ENCODE measurements around the gene LMX1B. TPM values are rescaled to one million over a fixed set of nuclear protein-coding genes. Genes with fewer than 3 reads are reported as not detected.

LMX1B gene
- total RNA-seq, 2 donors from 2014 or later, result 0.13 TPM; not detected in 1

DNA sequence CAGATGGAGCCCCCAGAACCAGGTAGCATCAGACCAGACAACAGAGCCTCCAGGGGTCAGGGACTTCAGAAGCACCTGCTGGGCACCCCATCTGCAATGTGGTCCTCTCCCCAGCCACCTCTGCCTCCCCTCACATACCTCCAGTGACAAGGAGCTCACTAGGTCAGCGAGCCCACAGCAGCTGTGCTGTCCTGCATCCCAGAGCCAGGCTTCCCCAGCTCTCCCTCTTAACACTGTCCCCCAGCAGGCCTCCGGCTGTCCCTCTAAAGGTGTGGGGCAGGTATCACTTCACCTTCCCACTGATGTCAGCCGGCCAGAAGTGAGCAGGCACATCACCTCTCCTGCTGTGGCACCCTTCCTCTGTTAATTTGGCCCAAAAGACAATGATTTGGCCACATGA lies 83.6 kb downstream of the LMX1B start:
- H3K27me3 ChIP-seq, result peaks cover 2% of the 10 kb centered on the region
- H3K4me3 ChIP-seq, result no peak overlapping the region
- no peaks in the 10 kb centered on the region for H3K9me3 ChIP-seq
- no peaks in the 10 kb centered on the region for H3K36me3 ChIP-seq
- TF ChIP-seq, protein P1, sequence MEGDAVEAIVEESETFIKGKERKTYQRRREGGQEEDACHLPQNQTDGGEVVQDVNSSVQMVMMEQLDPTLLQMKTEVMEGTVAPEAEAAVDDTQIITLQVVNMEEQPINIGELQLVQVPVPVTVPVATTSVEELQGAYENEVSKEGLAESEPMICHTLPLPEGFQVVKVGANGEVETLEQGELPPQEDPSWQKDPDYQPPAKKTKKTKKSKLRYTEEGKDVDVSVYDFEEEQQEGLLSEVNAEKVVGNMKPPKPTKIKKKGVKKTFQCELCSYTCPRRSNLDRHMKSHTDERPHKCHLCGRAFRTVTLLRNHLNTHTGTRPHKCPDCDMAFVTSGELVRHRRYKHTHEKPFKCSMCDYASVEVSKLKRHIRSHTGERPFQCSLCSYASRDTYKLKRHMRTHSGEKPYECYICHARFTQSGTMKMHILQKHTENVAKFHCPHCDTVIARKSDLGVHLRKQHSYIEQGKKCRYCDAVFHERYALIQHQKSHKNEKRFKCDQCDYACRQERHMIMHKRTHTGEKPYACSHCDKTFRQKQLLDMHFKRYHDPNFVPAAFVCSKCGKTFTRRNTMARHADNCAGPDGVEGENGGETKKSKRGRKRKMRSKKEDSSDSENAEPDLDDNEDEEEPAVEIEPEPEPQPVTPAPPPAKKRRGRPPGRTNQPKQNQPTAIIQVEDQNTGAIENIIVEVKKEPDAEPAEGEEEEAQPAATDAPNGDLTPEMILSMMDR (IDR thresholded peaks at IDR 0.05), result no peak
- H3K27ac ChIP-seq, result no peak overlapping the region
- DNase-seq, result no peak
- intact Hi-C loops (cut with DNase I), result no loop called here
- no peak overlapping the region for H3K9ac ChIP-seq (ENCODE audit: low read depth in 2 of 2, low read length in 2 of 2)
- H3K4me1 ChIP-seq, result no peaks in the 10 kb centered on the region

DNA sequence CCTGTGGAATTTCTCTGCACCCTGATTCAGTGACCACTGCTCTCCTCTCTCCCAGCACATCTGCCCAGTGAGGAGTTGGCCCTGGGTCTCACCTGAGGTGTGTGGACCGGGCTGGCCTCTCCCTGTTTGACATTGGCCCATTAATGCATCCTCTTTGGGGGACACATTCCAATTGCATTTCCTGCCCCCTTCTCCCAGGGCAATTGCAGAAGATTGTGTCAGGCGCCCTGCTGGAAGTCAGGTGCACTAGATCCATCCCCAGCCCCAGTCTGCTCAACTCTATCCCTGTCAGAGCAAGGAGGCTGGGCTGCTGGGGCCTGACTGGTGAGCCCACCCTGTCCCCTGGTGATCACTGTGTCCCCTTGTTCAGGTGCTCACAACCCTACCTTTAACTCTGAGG lies 84.5 kb downstream of the LMX1B start:
- H3K36me3 ChIP-seq, result no peaks in the 10 kb centered on the region
- no peaks in the 10 kb centered on the region for H3K9me3 ChIP-seq
- no peak overlapping the region for H3K9ac ChIP-seq (ENCODE audit: low read depth in 2 of 2, low read length in 2 of 2)
- no peak overlapping the region for H3K27ac ChIP-seq
- DNase-seq, result no peak
- intact Hi-C loops (cut with DNase I), result no loop called here
- peaks cover 9% of the 10 kb centered on the region for H3K27me3 ChIP-seq
- H3K4me1 ChIP-seq, result no peaks in the 10 kb centered on the region
- H3K4me3 ChIP-seq, result no peak overlapping the region
- TF ChIP-seq, protein P1 (IDR thresholded peaks at IDR 0.05), result no peak

DNA sequence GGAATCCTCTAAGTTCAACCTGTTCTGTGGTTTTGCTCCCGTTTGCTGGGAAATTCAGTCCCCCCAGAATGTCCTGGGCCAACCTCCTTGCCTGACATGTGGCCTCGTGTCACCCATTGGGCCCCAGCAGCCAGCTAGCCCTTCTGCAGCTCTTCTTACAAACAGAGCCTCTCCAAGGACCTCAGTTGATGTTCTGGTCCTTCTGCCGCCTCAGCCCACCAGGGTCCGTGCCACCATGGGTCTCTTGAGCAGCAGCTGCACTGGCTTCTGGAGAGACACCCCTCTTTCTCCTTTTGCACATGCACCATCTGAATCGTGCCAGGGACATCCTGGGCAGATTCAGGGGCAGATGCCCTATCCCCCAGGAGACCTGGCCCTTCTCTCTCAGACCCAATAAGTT lies 85.0 kb downstream of the LMX1B start:
- intact Hi-C loops (cut with DNase I), result no loop called here
- Histone ChIP-seq H3K9ac (ENCODE audit: low read depth in 2 of 2, low read length in 2 of 2) (no peak overlapping the region), H3K4me1 (no peaks in the 10 kb centered on the region), H3K4me3 (no peak overlapping the region), H3K36me3 (no peaks in the 10 kb centered on the region), H3K27ac (no peak overlapping the region), H3K9me3 (no peaks in the 10 kb centered on the region), H3K27me3 (peaks cover 13% of the 10 kb centered on the region)
- TF ChIP-seq, protein P1 (IDR thresholded peaks at IDR 0.05), result no peak
- DNase-seq, result no peak

DNA sequence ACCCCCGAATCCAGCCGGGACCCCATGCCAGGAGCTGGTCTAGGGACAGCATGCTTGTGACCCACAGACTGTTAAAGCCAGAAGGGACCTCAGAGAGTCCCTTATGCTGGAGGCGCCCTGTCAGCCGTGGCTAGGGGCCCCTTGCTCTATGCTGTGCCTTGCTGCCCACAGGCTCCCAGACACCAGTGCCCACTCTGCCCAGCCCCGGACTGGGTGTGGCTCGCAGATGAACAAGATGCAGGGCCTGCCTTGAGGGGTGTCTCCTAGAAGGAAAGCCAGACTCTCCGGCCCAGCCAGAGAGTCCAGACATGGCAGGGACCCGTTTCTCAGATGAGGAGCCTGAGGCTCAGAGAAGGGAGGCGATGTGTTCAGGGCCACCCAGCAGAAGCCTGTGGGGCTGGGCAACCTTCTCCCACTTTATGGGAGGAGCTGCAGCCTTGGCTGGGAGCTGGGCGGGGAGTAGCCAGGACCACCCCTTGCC lies 85.7 kb downstream of the LMX1B start:
- no peaks in the 10 kb centered on the region for H3K36me3 ChIP-seq
- intact Hi-C loops (cut with DNase I), result no loop called here
- H3K9me3 ChIP-seq, result no peaks in the 10 kb centered on the region
- H3K27me3 ChIP-seq, result peaks cover 20% of the 10 kb centered on the region
- no peak overlapping the region for H3K9ac ChIP-seq (ENCODE audit: low read depth in 2 of 2, low read length in 2 of 2)
- no peaks in the 10 kb centered on the region for H3K4me1 ChIP-seq
- no peak for DNase-seq
- no peak overlapping the region for H3K27ac ChIP-seq
- TF ChIP-seq, protein P1 (IDR thresholded peaks at IDR 0.05), result no peak
- H3K4me3 ChIP-seq, result no peak overlapping the region

DNA sequence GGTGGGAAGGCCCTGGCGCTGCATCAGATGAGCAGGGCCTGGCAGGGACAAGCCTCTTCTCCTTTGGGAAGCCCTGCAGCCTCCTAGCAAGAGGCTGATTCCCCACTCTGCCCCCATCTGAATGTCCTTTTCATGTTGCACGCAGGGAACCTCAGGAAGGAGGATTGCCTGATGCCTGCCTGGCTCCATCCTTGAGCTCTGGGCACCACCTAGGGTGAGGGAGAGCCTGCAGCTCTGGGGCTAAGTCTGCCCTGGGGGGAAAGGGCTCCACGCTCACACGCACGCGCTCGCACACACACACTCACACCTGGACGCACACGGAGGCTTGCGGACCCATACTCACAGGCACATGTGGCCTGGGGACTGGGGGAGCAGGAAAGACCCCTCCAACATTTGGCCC lies 86.6 kb downstream of the LMX1B start:
- intact Hi-C loops (cut with DNase I), result no loop called here
- Histone ChIP-seq H3K4me3 (no peak overlapping the region), H3K36me3 (no peaks in the 10 kb centered on the region), H3K27me3 (peaks cover 27% of the 10 kb centered on the region), H3K9me3 (no peaks in the 10 kb centered on the region), H3K9ac (ENCODE audit: low read depth in 2 of 2, low read length in 2 of 2) (no peak overlapping the region), H3K4me1 (no peaks in the 10 kb centered on the region), H3K27ac (no peak overlapping the region)
- no peak for DNase-seq
- TF ChIP-seq, protein P1 (IDR thresholded peaks at IDR 0.05), result no peak
